ENCODE measurements around the gene KCNF1. TPM values are rescaled to one million over a fixed set of nuclear protein-coding genes. Genes with fewer than 3 reads are reported as not detected.
"Not testable (repeated sequence)": the region's sequence is repeated elsewhere in the genome, so short reads cannot be mapped to it uniquely, and the experiment has no call there.

KCNF1 gene
- total RNA-seq, 4 donors from 2014 or later = not detected

GRCh38 chr2:10954416-10954815, 42.7 kb downstream of the KCNF1 start:
- intact Hi-C loops (cut with DNase I; ENCODE audit: low total_unique reads) = no loop called here
- TF ChIP-seq POLR2A (IDR thresholded peaks at IDR 0.05) (no peak), CTCF (IDR thresholded peaks at IDR 0.05) (no peak)
- no peak overlapping the region for H3K4me3 ChIP-seq (ENCODE audit: low read depth, poor library complexity, severe bottlenecking)
- WGBS, 2 donors = 84 to 85% methylated on average over 2 of the region's 2 CpGs
- no peak for DNase-seq (ENCODE audit: low spot score in 2 of 2)

- WGBS, 2 donors = 76 to 77% methylated on average over 11 to 12 of the region's 12 CpGs
- TF ChIP-seq CTCF (IDR thresholded peaks at IDR 0.05) = no peak
- TF ChIP-seq POLR2A (IDR thresholded peaks at IDR 0.05) = no peak
- DNase-seq (ENCODE audit: low spot score in 2 of 2) = no peak
Observed at GRCh38 chr2:10954856-10955818, 43.4 kb downstream of the KCNF1 start.

GRCh38 chr2:10956006-10956790, 44.5 kb downstream of the KCNF1 start:
- intact Hi-C loops (cut with DNase I; ENCODE audit: low total_unique reads) = no loop called here
- no peak for DNase-seq (ENCODE audit: low spot score in 2 of 2)
- no peak overlapping the region for H3K4me3 ChIP-seq (ENCODE audit: low read depth, poor library complexity, severe bottlenecking)
- 95 to 96% methylated on average over 16 of the region's 16 CpGs for WGBS, 2 donors
- no peak for TF ChIP-seq POLR2A (IDR thresholded peaks at IDR 0.05)
- no peak for TF ChIP-seq CTCF (IDR thresholded peaks at IDR 0.05)

More at GRCh38 chr2:10954856-10955818, 43.4 kb downstream of the KCNF1 start:
- intact Hi-C loops (cut with DNase I; ENCODE audit: low total_unique reads) = no loop called here
- H3K4me3 ChIP-seq (ENCODE audit: low read depth, poor library complexity, severe bottlenecking) = no peak overlapping the region

GRCh38 chr2:10957391-10957790, 45.7 kb downstream of the KCNF1 start:
- H3K4me3 ChIP-seq (ENCODE audit: low read depth, poor library complexity, severe bottlenecking) = no peak overlapping the region
- no peak for DNase-seq (ENCODE audit: low spot score in 2 of 2)
- whole genome bisulfite sequencing, 2 donors = 71 to 83% methylated on average over 3 of the region's 3 CpGs
- intact Hi-C loops (cut with DNase I; ENCODE audit: low total_unique reads) = no loop called here
- TF ChIP-seq CTCF (IDR thresholded peaks at IDR 0.05) = no peak
- no peak for TF ChIP-seq POLR2A (IDR thresholded peaks at IDR 0.05)

GRCh38 chr2:10958452-10958851, 46.7 kb downstream of the KCNF1 start:
- WGBS, 2 donors = 22 to 45% methylated on average over 3 of the region's 3 CpGs
- intact Hi-C loops (cut with DNase I; ENCODE audit: low total_unique reads); H3K4me3 ChIP-seq (ENCODE audit: low read depth, poor library complexity, severe bottlenecking): not testable (repeated sequence)
- DNase-seq (ENCODE audit: low spot score in 2 of 2) = peak in 1 of 2 donors; percentile 21
